ENCODE results near the gene CCDC13.

DNA sequence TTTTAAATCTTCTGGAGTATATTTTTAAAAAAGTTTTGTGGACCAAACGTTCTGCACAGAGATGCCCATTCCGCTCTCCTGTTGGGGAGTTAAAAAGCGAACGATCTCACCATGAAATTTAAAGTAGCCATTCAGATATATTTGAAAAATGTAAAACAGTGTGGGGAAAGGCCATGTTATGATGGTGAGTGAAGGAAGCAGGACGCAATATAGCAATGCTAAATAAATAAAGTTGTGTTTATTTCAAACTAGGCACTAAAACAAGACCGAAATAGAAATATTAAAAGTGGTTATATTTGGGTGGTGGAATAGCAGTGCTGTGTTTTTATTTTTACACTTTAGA lies 327 bp upstream of the CCDC13 start:
- TF ChIP-seq CHD2 (IDR thresholded peaks at IDR 0.05; ENCODE audit: low read length, partially characterized antibody) (no peak), CEBPB (IDR thresholded peaks at IDR 0.05) (no peak), SREBF2 (IDR thresholded peaks at IDR 0.05) (no peak)

Data from A549 (cell line).